CD4-positive, alpha-beta T cell (primary cell): ENCODE measurements around the gene TYSND1. TPM values are rescaled to one million over a fixed set of nuclear protein-coding genes. Genes with fewer than 3 reads are reported as not detected.
A peak's percentile ranks its signal among the peaks of the same experiment; 100 is the strongest.

Experiments
- ATAC-seq: fragments of 200-7000 bp; cut with Tn5 transposase; one replicate; pipeline ENCODE4 v1.10.0; 2022; ENCODE audit warnings: mild to moderate bottlenecking; ENCODE audit not compliant: poor library complexity
- CTCF ChIA-PET: fragments of 350-600 bp; sonication (Branson Sonifier 250); formaldehyde crosslinking; loops from one replicate; lab custom pipeline; 2021; ENCODE audit warnings: antibody characterized with exemption, inconsistent platforms; lab: Charles Lee
- POLR2A ChIA-PET: fragments of 350-600 bp; sonication (Branson Sonifier 250); formaldehyde crosslinking; loops from one replicate; lab custom pipeline; 2021; ENCODE audit warnings: antibody characterized with exemption, inconsistent platforms; lab: Charles Lee
- DNase-seq, 14 experiments: peaks; one replicate each; pipeline ENCODE4 v3.0.0-alpha.2; 2013 to 2020; ENCODE audit warnings: mixed read lengths in 2 of 14
- H3K27ac ChIP-seq, 2 donors: one replicate each; pipeline versions ENCODE4 v1.5.1 to v1.7.0; 2013; ENCODE audit warnings: low read length in 2 of 2, low read depth in 1 of 2, mild to moderate bottlenecking in 1 of 2
- H3K27me3 ChIP-seq, 2 experiments: 1 replicate in 1 of 2; 2 replicates in 1 of 2; pipeline versions ENCODE4 v1.6.1 to v1.7.0; 2013; ENCODE audit warnings: low read length in 2 of 2, control low read depth in 1 of 2, mild to moderate bottlenecking in 1 of 2, moderate library complexity in 1 of 2; ENCODE audit not compliant: insufficient read depth in 2 of 2, control insufficient read depth in 1 of 2
- H3K36me3 ChIP-seq: one replicate; pipeline ENCODE4 v1.6.1; 2013; ENCODE audit warnings: low read length, control low read depth; ENCODE audit not compliant: insufficient read depth
- H3K4me1 ChIP-seq: one replicate; pipeline ENCODE4 v1.6.1; 2013; ENCODE audit warnings: low read length, control low read depth; ENCODE audit not compliant: insufficient read depth
- H3K4me3 ChIP-seq: one replicate; pipeline ENCODE4 v1.5.1; 2013; ENCODE audit warnings: mild to moderate bottlenecking, low read length, moderate library complexity
- H3K9me3 ChIP-seq, 2 experiments: 1 replicate in 1 of 2; 2 replicates in 1 of 2; pipeline versions ENCODE4 v1.6.1 to v1.7.0; 2013; ENCODE audit warnings: low read length in 2 of 2, mild to moderate bottlenecking in 2 of 2, control low read depth in 1 of 2, moderate library complexity in 1 of 2; ENCODE audit not compliant: control insufficient read depth in 1 of 2, insufficient read depth in 1 of 2
- H3K27ac Mint-ChIP-seq: one replicate; pipeline ENCODE4 v1.8.0; 2020; ENCODE audit warnings: mixed read lengths
- H3K27me3 Mint-ChIP-seq: one replicate; pipeline ENCODE4 v1.8.0; 2021; ENCODE audit warnings: mixed read lengths
- H3K36me3 Mint-ChIP-seq: one replicate; pipeline ENCODE4 v1.8.0; 2021; ENCODE audit warnings: low read depth, mixed read lengths
- H3K4me1 Mint-ChIP-seq: one replicate; pipeline ENCODE4 v1.8.0; 2021; ENCODE audit warnings: low read depth, mixed read lengths
- H3K4me3 Mint-ChIP-seq: one replicate; pipeline ENCODE4 v1.8.0; 2020; ENCODE audit warnings: mild to moderate bottlenecking, mixed read lengths
- H3K9me3 Mint-ChIP-seq: one replicate; pipeline ENCODE4 v1.8.0; 2020; ENCODE audit warnings: mixed read lengths
- CTCF ChIP-seq: fragments of 200-600 bp; IDR thresholded peaks from one replicate; pipeline ENCODE4 v1.8.0; 2022; ENCODE audit warnings: antibody characterized with exemption, mild to moderate bottlenecking
- intact Hi-C, 2 experiments: fragments of 100-400 bp; cut with DNase I in 1 of 2; cut with micrococcal nuclease in 1 of 2; formaldehyde crosslinking; loops; one replicate each; pipeline versions ENCODE4 v1.15.1 to v1.9.0; 2023 to 2025; cut with DNase I, micrococcal nuclease
- total RNA-seq, 174 experiments: library from RNA in 2 of 174; stranded (reverse) in 2 of 174; gene quantifications; one replicate each; pipeline ENCODE4 v1.2.3 and lab custom pipeline; 2021 to 2026

Gene TYSND1
- total RNA-seq, 2 experiments from 2014 or later = 12.6 to 13.0 TPM

GRCh38 chr10:70174058-70174741, 27.7 kb upstream of the TYSND1 start:
- H3K4me1 ChIP-seq = peaks cover 32% of the 10 kb centered on the region
- H3K4me1 Mint-ChIP-seq = peaks cover 26% of the 10 kb centered on the region
- ATAC-seq (peak; percentile 11), DNase-seq (peak in 11 of 14 experiments; percentile 5 to 79 (median 22))
- H3K36me3 ChIP-seq = no peaks in the 10 kb centered on the region
- H3K9me3 ChIP-seq = no peaks in the 10 kb centered on the region
- no peak overlapping the region for H3K4me3 ChIP-seq
- no peaks in the 10 kb centered on the region for H3K27me3 ChIP-seq
- peaks cover 5% of the 10 kb centered on the region for H3K27me3 Mint-ChIP-seq
- H3K27ac Mint-ChIP-seq = peak overlapping the region; percentile 77
- peak overlapping the region; percentile 67 for H3K4me3 Mint-ChIP-seq
- ChIA-PET POLR2A (interaction anchor here (1.0 to 1.5 kb wide), 3 partner anchors 28 to 81 kb away, joined by 3 to 5 read pairs (median 4); partner anchors contain the start of genes PPA1 and TYSND1), CTCF (interaction anchor here (1.0 kb wide), 1 partner anchor 18 kb away, joined by 3 read pairs; no protein-coding TSS in a partner anchor)
- peaks cover 15% of the 10 kb centered on the region for H3K36me3 Mint-ChIP-seq
- TF ChIP-seq CTCF = no peak
- intact Hi-C loops = loop anchor here in 1 of 2 experiments (5.0 kb wide), 1 partner anchor 228 kb away; the partner anchor contains the start of gene EIF4EBP2
- no peaks in the 10 kb centered on the region for H3K9me3 Mint-ChIP-seq
- H3K27ac ChIP-seq = peak overlapping the region; percentile 38 to 68

- ATAC-seq = peak; percentile 21
- Histone ChIP-seq H3K4me3 (peak overlapping the region; percentile 97), H3K27me3 (no peaks in the 10 kb centered on the region), H3K9me3 (no peaks in the 10 kb centered on the region), H3K27ac (peak overlapping the region; percentile 75 to 93), H3K36me3 (peaks cover 29% of the 10 kb centered on the region), H3K4me1 (peaks cover 60% of the 10 kb centered on the region)
- Mint-ChIP-seq H3K27me3 (no peaks in the 10 kb centered on the region), H3K27ac (peak overlapping the region; percentile 94), H3K4me1 (peaks cover 64% of the 10 kb centered on the region), H3K9me3 (no peaks in the 10 kb centered on the region), H3K4me3 (peak overlapping the region; percentile 98), H3K36me3 (peaks cover 48% of the 10 kb centered on the region)
- intact Hi-C loops = loop anchor here (1.0 to 5.0 kb wide), 4 partner anchors 24 to 232 kb away; partner anchors contain the start of genes TYSND1 (in 2 of the 2), EIF4EBP2 (in 1 of the 2) and PPA1 (in 1 of the 2)
- TF ChIP-seq CTCF = no peak
- CTCF ChIA-PET = interaction anchor here (0.7 to 5.3 kb wide), 4 partner anchors 9 to 64 kb away, joined by 3 to 64 read pairs (median 6); partner anchors contain the start of genes PPA1 and TYSND1
- POLR2A ChIA-PET = interaction anchor here (0.6 to 5.7 kb wide), 10 partner anchors 10 to 263 kb away, joined by 3 to 138 read pairs (median 8); partner anchors contain the start of genes EIF4EBP2, PPA1 and TYSND1
- peak in 3 of 14 experiments; percentile 24 to 50 (median 28) for DNase-seq
These were observed 23.3 kb upstream of the TYSND1 start for GRCh38 chr10:70169649-70170364.

GRCh38 chr10:70169011-70169410, 22.5 kb upstream of the TYSND1 start:
- peak overlapping the region; percentile 97 for H3K4me3 ChIP-seq
- Mint-ChIP-seq H3K27me3 (no peaks in the 10 kb centered on the region), H3K9me3 (no peaks in the 10 kb centered on the region), H3K4me3 (peak overlapping the region; percentile 98), H3K27ac (peak overlapping the region; percentile 94), H3K36me3 (peaks cover 55% of the 10 kb centered on the region), H3K4me1 (peaks cover 66% of the 10 kb centered on the region)
- H3K27ac ChIP-seq = peak overlapping the region; percentile 75 to 93
- no peak for TF ChIP-seq CTCF
- H3K36me3 ChIP-seq = peaks cover 32% of the 10 kb centered on the region
- peaks cover 58% of the 10 kb centered on the region for H3K4me1 ChIP-seq
- no peaks in the 10 kb centered on the region for H3K27me3 ChIP-seq
- H3K9me3 ChIP-seq = no peaks in the 10 kb centered on the region
- POLR2A ChIA-PET = interaction anchor here (0.7 to 5.7 kb wide), 3 partner anchors 19 to 236 kb away, joined by 5 to 138 read pairs (median 16); partner anchors contain the start of gene TYSND1
- intact Hi-C loops = loop anchor here in 1 of 2 experiments (1.0 kb wide), 1 partner anchor 23 kb away; the partner anchor contains the start of gene TYSND1
- DNase-seq (peak in 3 of 14 experiments; percentile 32 to 74 (median 71)), ATAC-seq (no peak)
- CTCF ChIA-PET = interaction anchor here (1.2 to 5.3 kb wide), 2 partner anchors 23 to 53 kb away, joined by 3 to 64 read pairs; partner anchors contain the start of gene TYSND1
